Esophagus (tissue), 2 donors: ENCODE results near the gene EPC1. TPM values are rescaled to one million over a fixed set of nuclear protein-coding genes. Genes with fewer than 3 reads are reported as not detected.
"Not testable (repeated sequence)": the region's sequence is repeated elsewhere in the genome, so short reads cannot be mapped to it uniquely, and the experiment has no call there.

Experiments used
- H3K27ac ChIP-seq, 2 donors: one replicate each; pipeline ENCODE4 v1.5.1; 2013; ENCODE audit warnings: low read depth in 2 of 2, mild to moderate bottlenecking in 2 of 2, inconsistent platforms in 1 of 2, low read length in 1 of 2, moderate library complexity in 1 of 2
- H3K27me3 ChIP-seq, 2 donors: one replicate each; pipeline ENCODE4 v1.6.1; 2013; ENCODE audit warnings: low read length in 2 of 2, control low read depth in 1 of 2, mild to moderate bottlenecking in 1 of 2; ENCODE audit not compliant: insufficient read depth in 2 of 2, control insufficient read depth in 1 of 2
- H3K36me3 ChIP-seq, 2 donors: one replicate each; pipeline ENCODE4 v1.6.1; 2013; ENCODE audit warnings: low read length in 1 of 2; ENCODE audit not compliant: control insufficient read depth in 2 of 2, insufficient read depth in 2 of 2
- H3K4me1 ChIP-seq, 2 donors: one replicate each; pipeline ENCODE4 v1.6.1; 2013; ENCODE audit warnings: low read length in 1 of 2; ENCODE audit not compliant: control insufficient read depth in 2 of 2, insufficient read depth in 2 of 2
- H3K4me3 ChIP-seq, 2 donors: one replicate each; pipeline ENCODE4 v1.5.1; 2013; ENCODE audit warnings: low read length in 2 of 2, mild to moderate bottlenecking in 2 of 2, low read depth in 1 of 2, moderate library complexity in 1 of 2
- H3K9me3 ChIP-seq, 2 donors: one replicate each; pipeline ENCODE4 v1.6.1; 2013; ENCODE audit warnings: mild to moderate bottlenecking in 2 of 2, low read depth in 1 of 2, low read length in 1 of 2, moderate library complexity in 1 of 2; ENCODE audit not compliant: control insufficient read depth in 2 of 2, insufficient read depth in 1 of 2
- WGBS, 2 donors: extraction: QIAGEN DNeasy Blood & Tissue Kit; methylation state at CpG; one replicate each; pipeline ENCODE4 v1.1.7; 2013; 5-methylcytosine and 5-hydroxymethylcytosine counted together
- polyA plus RNA-seq, 2 donors: library from polyadenylated mRNA; stranded (reverse); fragments of 200-250 nt; gene quantifications; one replicate each; pipeline ENCODE4 v1.2.3, GENCODE V29; 2013
- donor health status: healthy with polysubstance abuse.
- donor health status: Bipolar disorder and iron deficiency.

EPC1 gene
- polyA plus RNA-seq, 2 donors: 9.4 to 10.0 TPM

DNA sequence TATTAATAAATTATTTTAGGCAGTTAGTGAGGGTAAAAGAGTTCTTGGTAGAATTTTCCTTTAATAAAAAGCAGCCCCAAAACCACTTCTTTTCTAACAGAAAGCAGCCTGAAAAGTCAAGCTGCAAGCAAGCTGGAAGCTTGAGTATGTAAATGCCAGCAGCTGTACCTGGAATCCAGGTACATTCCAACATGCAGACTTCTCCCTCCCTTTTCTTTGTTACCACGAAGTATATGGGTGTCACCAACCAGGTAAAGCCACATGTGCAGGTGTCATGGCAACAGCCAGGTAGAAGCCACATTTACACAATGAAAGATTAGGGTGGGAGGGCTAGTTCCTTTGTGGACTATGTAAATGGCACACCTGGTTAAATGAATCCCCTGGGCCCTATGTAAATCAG lies 114.6 kb downstream of the EPC1 start:
- 34 to 38% methylated on average over 1 of the region's 1 CpG for WGBS, 2 donors
- Histone ChIP-seq H3K27me3 (no peaks in the 10 kb centered on the region), H3K9me3 (no peaks in the 10 kb centered on the region), H3K27ac (no peak overlapping the region), H3K4me3 (no peak overlapping the region), H3K4me1 (peaks cover 0 to 4% of the 10 kb centered on the region in 2 donors), H3K36me3 (no peaks in the 10 kb centered on the region)

DNA sequence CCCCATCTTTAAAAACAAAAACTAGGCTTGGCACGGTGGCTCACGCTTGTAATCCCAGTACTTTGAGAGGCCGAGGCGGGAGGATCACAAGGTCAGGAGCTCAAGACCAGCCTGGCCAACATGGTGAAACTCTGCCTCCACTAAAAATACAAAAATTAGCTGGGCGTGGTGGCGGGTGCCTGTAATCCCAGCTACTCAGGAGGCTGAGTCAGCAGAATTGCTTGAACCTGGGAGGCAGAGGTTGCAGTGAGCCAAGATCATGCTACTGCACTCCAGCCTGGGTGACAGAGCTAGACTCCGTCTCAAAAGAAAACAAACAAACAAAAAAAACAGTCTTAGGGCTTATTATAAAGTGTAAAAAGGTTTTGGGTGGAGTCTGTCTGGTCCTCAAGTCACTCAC lies 117.2 kb downstream of the EPC1 start:
- not testable (repeated sequence) for H3K36me3 ChIP-seq, H3K27ac ChIP-seq, H3K27me3 ChIP-seq, H3K4me3 ChIP-seq, H3K9me3 ChIP-seq, H3K4me1 ChIP-seq
- 87 to 96% methylated on average over 7 of the region's 7 CpGs for WGBS, 2 donors

DNA sequence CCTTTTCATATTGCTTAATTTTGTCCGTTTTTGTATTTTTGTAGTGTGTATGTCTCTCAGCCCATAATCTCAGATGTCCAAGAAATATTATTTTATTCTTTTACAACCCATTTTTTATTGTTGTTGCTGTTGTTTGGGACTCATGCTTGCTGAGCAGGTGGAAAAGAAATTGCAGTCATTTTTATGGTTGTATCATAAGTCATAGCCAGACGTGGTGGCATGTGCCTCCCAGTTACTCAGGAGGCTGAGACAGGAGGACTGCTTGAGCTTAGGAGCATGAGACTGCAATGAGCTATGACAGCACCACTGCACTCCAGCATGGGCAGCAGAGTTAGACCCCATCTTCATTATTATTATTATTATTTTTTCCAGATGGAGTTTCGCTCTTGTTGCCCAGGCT lies 117.8 kb downstream of the EPC1 start:
- Histone ChIP-seq H3K27me3 (no peaks in the 10 kb centered on the region), H3K9me3 (no peaks in the 10 kb centered on the region), H3K27ac (no peak overlapping the region), H3K4me1 (peaks cover 0 to 4% of the 10 kb centered on the region in 2 donors), H3K4me3 (no peak overlapping the region), H3K36me3 (no peaks in the 10 kb centered on the region)
- WGBS, 2 donors: 60 to 92% methylated on average over 3 of the region's 3 CpGs

DNA sequence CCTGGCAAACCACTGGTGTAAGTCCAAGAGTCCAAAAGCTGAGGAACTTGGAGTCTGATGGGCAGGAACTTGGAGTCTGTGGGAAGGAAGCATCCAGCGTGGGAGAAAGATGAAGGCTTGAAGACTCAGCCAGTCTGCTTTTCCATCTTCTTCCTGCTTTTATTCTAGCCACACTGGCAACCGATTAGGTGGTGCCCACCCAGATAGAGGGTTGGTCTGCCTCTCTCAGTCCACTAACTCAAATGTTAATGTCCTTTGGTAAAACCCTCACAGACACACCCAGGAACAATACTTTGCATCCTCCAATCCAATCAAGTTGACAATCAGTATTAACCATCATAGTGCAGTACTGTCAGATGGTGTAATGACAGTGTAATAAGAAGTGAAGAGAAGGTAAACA lies 119.2 kb downstream of the EPC1 start:
- H3K27me3 ChIP-seq: no peaks in the 10 kb centered on the region
- WGBS, 2 donors: 49 to 66% methylated on average over 2 of the region's 2 CpGs
- no peaks in the 10 kb centered on the region for H3K9me3 ChIP-seq
- H3K36me3 ChIP-seq: no peaks in the 10 kb centered on the region
- no peak overlapping the region for H3K4me3 ChIP-seq
- H3K4me1 ChIP-seq: peaks cover 0 to 4% of the 10 kb centered on the region in 2 donors
- H3K27ac ChIP-seq: no peak overlapping the region

DNA sequence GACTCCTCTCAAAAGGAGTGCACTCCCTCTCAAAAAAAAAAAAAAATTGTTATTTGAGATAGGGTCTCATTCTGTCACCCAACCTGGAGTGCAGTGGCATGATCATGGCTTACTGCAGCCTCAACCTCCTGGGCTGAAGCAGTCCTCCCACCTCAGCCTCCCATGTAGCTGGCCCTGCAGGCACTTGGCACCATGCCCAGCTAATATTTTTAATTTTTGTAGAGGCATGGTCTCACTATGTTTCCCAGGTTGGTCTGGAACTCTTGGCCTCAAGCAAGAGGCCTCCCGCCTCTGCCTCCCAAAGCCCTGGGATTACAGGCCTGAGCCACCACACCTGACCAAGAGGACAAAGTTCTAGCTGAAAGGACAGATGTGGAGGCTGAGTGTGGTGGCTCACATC lies 120.3 kb downstream of the EPC1 start:
- Histone ChIP-seq H3K27me3 (no peaks in the 10 kb centered on the region), H3K4me3 (no peak overlapping the region), H3K36me3 (no peaks in the 10 kb centered on the region), H3K9me3 (no peaks in the 10 kb centered on the region), H3K4me1 (peaks cover 0 to 2% of the 10 kb centered on the region in 2 donors), H3K27ac (no peak overlapping the region)
- 96 to 98% methylated on average over 1 of the region's 1 CpG for WGBS, 2 donors

DNA sequence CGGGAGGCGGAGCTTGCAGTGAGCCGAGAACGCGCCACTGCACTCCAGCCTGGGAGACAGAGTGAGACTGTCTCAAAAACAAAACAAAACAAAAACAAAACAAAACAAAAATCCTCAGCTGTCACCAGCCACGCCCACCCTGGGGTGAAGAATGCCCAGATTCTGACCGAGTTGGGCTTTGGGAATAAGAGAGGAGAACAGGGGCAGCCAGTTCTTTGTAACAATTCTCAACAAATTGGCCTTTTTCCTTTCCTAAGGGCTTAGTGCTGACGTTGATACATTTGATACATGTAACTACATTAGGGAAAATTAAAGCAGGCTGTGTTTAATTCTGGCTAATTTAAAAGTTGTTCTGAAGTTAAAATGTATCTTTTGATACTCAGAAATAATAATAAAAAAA lies 121.0 kb downstream of the EPC1 start:
- no peaks in the 10 kb centered on the region for H3K27me3 ChIP-seq
- H3K27ac ChIP-seq: no peak overlapping the region
- H3K36me3 ChIP-seq: no peaks in the 10 kb centered on the region
- 76 to 81% methylated on average over 8 of the region's 8 CpGs for WGBS, 2 donors
- no peak overlapping the region for H3K4me3 ChIP-seq
- no peaks in the 10 kb centered on the region for H3K9me3 ChIP-seq
- H3K4me1 ChIP-seq: peaks cover 0 to 2% of the 10 kb centered on the region in 2 donors

DNA sequence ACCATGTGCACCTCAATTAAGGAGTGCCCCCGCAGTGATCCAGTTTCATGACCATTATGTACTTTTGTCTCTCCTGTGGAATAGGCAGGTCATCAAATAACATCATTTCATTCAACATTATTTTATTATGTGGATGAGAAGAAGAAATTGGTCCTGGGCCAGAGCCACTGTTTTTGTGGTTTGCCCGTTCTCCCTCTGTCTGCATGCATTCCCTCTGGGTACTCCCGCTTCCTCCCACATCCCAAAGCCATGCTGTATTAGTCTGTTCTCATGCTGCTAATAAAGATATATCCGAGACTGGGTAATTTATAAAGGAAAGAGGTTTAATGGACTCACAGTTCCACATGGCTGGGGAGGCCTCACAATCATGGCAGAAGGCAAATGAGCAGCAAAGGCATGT lies 124.6 kb downstream of the EPC1 start:
- 87 to 90% methylated on average over 4 of the region's 4 CpGs for WGBS, 2 donors
- not testable (repeated sequence) for H3K36me3 ChIP-seq, H3K4me3 ChIP-seq, H3K27ac ChIP-seq, H3K27me3 ChIP-seq, H3K4me1 ChIP-seq, H3K9me3 ChIP-seq

DNA sequence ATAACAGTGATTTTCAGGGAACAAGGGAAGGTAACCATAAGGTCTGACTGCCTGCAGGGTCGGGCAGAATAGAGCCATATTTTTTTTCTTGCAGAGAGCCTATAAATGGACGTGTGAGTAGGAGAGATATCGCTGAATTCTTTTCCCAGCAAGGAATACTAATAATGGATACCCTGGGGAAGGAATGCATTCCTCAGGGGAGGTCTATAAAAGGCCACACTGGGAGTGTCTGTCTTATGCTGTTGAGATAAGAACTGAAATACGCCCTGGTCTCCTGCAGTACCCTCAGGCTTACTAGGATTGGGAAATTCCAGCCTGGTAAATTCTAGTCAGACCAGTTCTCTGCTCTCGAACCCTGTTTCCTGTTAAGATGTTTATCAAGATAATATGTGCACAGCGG lies 127.8 kb downstream of the EPC1 start:
- not testable (repeated sequence) for H3K27ac ChIP-seq, H3K4me3 ChIP-seq, H3K36me3 ChIP-seq, H3K4me1 ChIP-seq, H3K27me3 ChIP-seq, H3K9me3 ChIP-seq
- WGBS, 2 donors: 84 to 87% methylated on average over 6 of the region's 6 CpGs

DNA sequence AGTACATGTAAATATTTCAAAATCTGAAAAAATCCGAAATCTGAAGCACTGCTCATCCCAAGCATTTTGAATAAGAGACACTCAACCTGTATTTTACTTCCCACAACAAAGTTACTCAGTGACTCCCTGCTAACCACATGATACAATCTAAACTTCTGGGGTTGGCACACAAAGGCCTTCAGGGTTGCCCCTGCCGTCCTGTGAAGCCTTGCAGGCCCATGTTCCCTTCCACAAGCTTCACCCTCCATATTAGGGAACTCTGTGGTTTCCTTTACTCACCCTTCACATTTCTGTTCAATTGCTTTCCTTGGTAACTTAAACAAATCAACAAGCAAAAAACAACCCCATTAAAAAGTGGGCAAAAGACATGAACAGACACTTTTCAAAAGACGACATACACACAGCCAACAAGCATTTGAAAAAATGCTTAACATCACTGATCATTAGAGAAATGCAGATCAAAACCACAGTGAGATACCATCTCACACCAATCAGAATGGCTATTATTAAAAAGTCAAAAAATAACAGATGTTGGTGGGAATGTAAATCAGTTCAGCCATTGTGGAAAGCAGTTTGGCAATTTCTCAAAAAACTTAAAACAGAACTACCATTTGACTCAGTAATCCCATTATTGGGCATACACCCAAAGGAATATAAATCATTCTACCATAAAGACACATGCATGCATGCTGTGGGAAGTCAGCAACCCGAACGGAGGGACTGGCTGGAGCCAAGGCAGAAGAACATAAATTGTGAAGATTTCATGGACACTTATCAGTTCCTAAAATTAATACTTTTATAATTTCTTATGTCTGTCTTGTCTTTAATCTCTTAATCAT lies 128.5 kb downstream of the EPC1 start:
- not testable (repeated sequence) for H3K4me1 ChIP-seq, H3K27ac ChIP-seq, H3K27me3 ChIP-seq, H3K9me3 ChIP-seq, H3K36me3 ChIP-seq, H3K4me3 ChIP-seq
- WGBS, 2 donors: 52 to 60% methylated on average over 5 of the region's 5 CpGs
